GM12874 (cell line): ENCODE data around the gene AFAP1.

Source experiments
- TF ChIP-seq, protein P1 (sequence below): IDR thresholded peaks from 2 replicates; pipeline ENCODE4 v1.5.1; 2011; ENCODE audit warnings: low read depth, mild to moderate bottlenecking, control low read depth, low read length, moderate library complexity; ENCODE audit not compliant: insufficient read depth

AFAP1 gene

GRCh38 chr4:7812921-7813320, 126.7 kb downstream of the AFAP1 start:
- TF ChIP-seq, protein P1, sequence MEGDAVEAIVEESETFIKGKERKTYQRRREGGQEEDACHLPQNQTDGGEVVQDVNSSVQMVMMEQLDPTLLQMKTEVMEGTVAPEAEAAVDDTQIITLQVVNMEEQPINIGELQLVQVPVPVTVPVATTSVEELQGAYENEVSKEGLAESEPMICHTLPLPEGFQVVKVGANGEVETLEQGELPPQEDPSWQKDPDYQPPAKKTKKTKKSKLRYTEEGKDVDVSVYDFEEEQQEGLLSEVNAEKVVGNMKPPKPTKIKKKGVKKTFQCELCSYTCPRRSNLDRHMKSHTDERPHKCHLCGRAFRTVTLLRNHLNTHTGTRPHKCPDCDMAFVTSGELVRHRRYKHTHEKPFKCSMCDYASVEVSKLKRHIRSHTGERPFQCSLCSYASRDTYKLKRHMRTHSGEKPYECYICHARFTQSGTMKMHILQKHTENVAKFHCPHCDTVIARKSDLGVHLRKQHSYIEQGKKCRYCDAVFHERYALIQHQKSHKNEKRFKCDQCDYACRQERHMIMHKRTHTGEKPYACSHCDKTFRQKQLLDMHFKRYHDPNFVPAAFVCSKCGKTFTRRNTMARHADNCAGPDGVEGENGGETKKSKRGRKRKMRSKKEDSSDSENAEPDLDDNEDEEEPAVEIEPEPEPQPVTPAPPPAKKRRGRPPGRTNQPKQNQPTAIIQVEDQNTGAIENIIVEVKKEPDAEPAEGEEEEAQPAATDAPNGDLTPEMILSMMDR, result no peak

GRCh38 chr4:7812231-7812857, 127.3 kb downstream of the AFAP1 start:
- TF ChIP-seq, protein P1, result no peak

- TF ChIP-seq, protein P1, result no peak
Measured at GRCh38 chr4:7811536-7812191, 128.0 kb downstream of the AFAP1 start.

GRCh38 chr4:7810783-7811535, 128.7 kb downstream of the AFAP1 start:
- TF ChIP-seq, protein P1, result no peak

GRCh38 chr4:7808752-7809151, 130.9 kb downstream of the AFAP1 start:
- TF ChIP-seq, protein P1, result no peak

- TF ChIP-seq, protein P1, result no peak
Measured at GRCh38 chr4:7808181-7808580, 131.5 kb downstream of the AFAP1 start.

DNA sequence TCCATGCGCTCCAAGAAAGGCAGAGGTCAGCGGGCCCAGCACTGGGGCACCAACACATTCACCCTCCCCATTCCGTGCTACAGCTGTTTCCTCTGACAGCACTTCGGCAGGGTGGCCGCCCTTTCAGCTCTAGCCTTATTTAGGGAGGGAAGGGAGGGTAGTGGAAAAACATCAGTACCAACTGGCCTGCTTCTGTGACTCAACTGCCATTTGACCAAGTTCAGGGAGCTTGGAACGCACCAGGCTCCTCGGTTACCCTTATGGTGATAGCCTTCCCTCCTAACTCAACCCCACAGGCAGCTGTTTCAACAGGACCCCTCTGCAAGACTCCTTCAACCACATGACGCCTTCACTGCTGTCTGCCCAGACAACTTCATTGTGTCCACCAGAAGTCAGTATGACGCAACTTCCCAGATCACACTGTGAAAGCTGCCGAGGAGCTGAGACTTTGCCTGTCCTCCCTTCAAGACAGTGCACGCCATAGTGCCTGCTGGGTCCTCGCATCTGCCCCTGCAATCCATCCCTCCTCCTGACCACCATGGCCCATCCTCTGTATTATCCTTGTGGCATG, 132.2 kb downstream of the AFAP1 start:
- TF ChIP-seq, protein P1, result no peak
